NT2/D1 (cell line): ENCODE data around the gene RAB15.
A peak's percentile ranks its signal among the peaks of the same experiment; 100 is the strongest.

Experiments
- DNase-seq: peaks from one replicate; pipeline ENCODE4 v3.0.0-alpha.2; 2011; ENCODE audit warnings: low read depth, low spot score
- H3K27me3 ChIP-seq: 2 replicates; pipeline ENCODE4 v1.6.0; 2011; ENCODE audit warnings: mild to moderate bottlenecking; ENCODE audit not compliant: insufficient read length, insufficient read depth
- H3K36me3 ChIP-seq: 2 replicates; pipeline ENCODE4 v1.6.1; 2011; ENCODE audit warnings: mild to moderate bottlenecking, low read length, mixed read lengths; ENCODE audit not compliant: insufficient read depth, insufficient read length
- H3K4me1 ChIP-seq: 2 replicates; pipeline ENCODE4 v1.5.1; 2011; ENCODE audit not compliant: insufficient read depth, insufficient read length
- H3K4me3 ChIP-seq: 2 replicates; pipeline ENCODE4 v1.5.1; 2011; ENCODE audit warnings: low read depth; ENCODE audit not compliant: insufficient read length
- H3K9ac ChIP-seq: 2 replicates; pipeline ENCODE4 v1.6.0; 2011; ENCODE audit warnings: low read depth; ENCODE audit not compliant: insufficient read length
- H3K9me3 ChIP-seq: 2 replicates; pipeline ENCODE4 v1.5.1; 2011; ENCODE audit warnings: mild to moderate bottlenecking, low read length; ENCODE audit not compliant: insufficient read depth
- SUZ12 ChIP-seq: IDR thresholded peaks from 2 replicates; pipeline ENCODE4 v1.6.1; 2011; ENCODE audit not compliant: insufficient read length, insufficient read depth; ENCODE audit errors: extremely low read depth
- YY1 ChIP-seq: IDR thresholded peaks from 2 replicates; pipeline ENCODE4 v1.6.1; 2011; ENCODE audit not compliant: insufficient read length, insufficient read depth
- ZNF274 ChIP-seq: IDR thresholded peaks from 2 replicates; pipeline ENCODE4 v1.6.1; 2011; ENCODE audit warnings: mild to moderate bottlenecking, low read depth, low read length

Gene RAB15

DNA sequence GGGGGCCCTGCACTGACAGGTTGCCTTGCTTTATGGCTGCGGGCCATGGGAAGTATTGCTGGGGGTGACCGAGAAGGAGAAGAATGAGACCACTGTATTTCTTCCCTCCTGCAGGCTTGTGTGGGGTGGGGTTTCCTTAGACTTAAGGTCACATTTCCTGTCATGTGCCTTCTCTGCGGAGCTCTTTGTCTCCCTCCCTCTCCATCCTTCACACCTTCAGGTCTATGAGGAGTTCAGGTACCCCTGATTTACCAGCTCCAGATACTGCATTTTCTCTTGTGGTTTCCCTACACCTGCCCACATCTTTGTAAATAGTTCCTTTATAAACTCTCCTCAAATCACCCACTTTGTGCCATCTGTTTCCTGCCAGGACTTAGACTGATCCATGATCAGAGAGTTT, 18.2 kb upstream of the RAB15 start:
- Histone ChIP-seq H3K36me3 (peaks cover 5% of the 10 kb centered on the region), H3K4me3 (no peak overlapping the region), H3K27me3 (no peaks in the 10 kb centered on the region), H3K9ac (no peak overlapping the region), H3K4me1 (no peaks in the 10 kb centered on the region), H3K9me3 (no peaks in the 10 kb centered on the region)
- no peak for DNase-seq
- TF ChIP-seq SUZ12 = no peak
- TF ChIP-seq ZNF274 = no peak
- no peak for TF ChIP-seq YY1

DNA sequence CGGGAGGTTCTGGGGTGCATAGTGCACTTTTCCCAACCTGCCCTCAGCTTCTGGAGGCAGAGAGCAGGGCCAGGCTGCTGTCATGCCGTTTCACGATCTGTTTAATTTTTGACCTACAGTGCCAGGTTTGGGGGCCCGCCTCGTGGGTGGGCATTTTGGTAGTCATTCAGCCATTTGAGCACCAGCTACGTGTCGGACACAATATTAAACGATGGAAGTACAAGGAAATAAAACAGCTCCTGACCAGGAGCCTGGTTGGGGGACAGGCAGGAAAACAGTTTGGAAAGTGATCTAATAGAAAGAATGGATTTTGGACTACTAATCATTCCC, 15.3 kb upstream of the RAB15 start:
- no peak for TF ChIP-seq ZNF274
- no peak for TF ChIP-seq SUZ12
- TF ChIP-seq YY1 = no peak
- Histone ChIP-seq H3K36me3 (peaks cover 5% of the 10 kb centered on the region), H3K4me1 (no peaks in the 10 kb centered on the region), H3K4me3 (peak overlapping the region; percentile 91), H3K9ac (peak overlapping the region; percentile 95), H3K9me3 (no peaks in the 10 kb centered on the region), H3K27me3 (no peaks in the 10 kb centered on the region)
- DNase-seq = no peak

DNA sequence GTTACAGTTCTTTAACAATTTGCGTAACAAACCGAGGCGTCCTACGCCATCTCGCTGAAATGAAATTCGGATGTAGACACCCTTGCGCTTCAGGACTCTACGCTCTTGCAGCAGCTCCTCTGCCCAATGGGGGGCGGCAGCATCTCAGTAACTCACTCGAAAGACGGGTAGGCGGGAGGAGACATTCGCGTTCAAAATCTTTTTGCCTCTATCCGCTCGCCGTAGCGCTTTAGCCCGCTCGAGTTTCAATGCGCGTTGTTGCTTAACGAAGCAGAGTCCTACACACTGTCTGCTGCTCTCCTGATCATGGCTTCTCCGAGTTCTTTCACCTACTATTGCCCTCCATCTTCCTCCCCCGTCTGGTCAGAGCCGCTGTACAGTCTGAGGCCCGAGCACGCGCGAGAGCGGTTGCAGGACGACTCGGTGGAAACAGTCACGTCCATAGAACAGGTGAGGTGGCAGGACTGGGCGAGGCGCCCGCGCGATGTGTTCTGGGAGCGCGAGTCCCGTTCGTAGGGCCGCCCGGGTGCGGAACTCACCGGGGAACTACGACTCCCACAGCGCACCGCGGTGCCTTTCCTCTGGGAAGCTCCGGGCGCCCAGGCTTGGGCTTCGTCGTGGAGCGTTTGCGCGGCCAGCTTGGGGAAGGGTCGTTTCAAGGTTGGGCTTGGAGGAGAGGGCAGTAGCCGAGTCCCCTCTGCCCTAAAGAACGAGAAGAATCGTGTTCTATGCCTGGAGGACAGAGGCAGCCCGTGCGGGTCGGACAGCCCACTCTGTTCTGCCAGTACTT, 14.7 kb upstream of the RAB15 start, which contains the start of gene FNTB:
TSS of gene FNTB (plus strand) at position 248 of the 790 bp plus-strand sequence. CDS start at position 307, 59 bp downstream.
- H3K4me1 ChIP-seq = no peaks in the 10 kb centered on the region

DNA sequence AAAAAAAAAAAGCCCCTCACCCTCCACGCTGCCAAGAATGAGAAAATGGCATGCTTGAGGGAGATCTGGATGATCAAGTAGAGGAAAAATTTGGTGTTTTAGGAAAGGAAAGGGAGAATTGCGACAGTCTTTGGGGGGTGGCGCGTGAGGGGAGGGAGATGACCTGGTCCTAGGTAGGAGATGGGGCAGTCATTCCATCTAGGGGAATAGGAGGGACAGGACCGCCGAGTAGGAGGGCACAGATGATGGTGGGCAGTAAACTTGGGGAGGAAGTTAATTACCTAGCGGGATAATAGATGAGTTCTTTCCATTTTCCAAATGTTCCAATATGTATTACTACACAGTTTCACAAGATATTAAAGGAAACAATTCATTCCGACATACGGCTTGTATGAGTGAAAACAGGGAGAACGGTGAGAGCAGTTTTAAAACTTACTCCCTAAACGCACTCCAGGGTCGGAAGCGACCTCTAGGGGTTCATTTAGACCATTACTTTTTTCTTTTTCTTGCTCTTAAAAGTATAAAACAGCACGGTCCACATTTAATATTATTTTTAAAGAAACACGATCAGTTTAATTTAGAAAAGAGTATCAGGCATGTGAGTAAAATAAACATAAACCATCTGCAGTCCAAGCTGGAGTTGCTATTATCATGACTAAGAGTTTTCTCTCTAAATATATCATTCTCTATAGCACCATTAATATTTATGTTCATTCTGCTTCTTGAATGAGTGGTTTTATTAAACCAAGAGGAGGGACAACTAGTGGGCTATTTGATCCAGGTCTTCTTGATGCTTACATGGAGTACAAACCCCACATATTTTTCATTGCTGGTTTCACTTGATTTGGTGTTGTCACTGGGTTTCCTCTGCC, 11.5 kb upstream of the RAB15 start:
- Histone ChIP-seq H3K36me3 (no peaks in the 10 kb centered on the region), H3K4me1 (peaks cover 2% of the 10 kb centered on the region), H3K9ac (no peak overlapping the region), H3K9me3 (no peaks in the 10 kb centered on the region), H3K4me3 (no peak overlapping the region), H3K27me3 (no peaks in the 10 kb centered on the region)
- TF ChIP-seq ZNF274 (no peak), SUZ12 (no peak), YY1 (no peak)
- no peak for DNase-seq

More for the DNA sequence above, 14.7 kb upstream of the RAB15 start, which contains the start of gene FNTB:
- peak within 1 kb of the TSS; percentile 91 for H3K4me3 ChIP-seq
- DNase-seq = peak; percentile 87
- peak within 1 kb of the TSS; percentile 95 for H3K9ac ChIP-seq
- peaks cover 5% of the 10 kb centered on the region for H3K36me3 ChIP-seq
- H3K27me3 ChIP-seq = no peaks in the 10 kb centered on the region
- no peaks in the 10 kb centered on the region for H3K9me3 ChIP-seq
- TF ChIP-seq YY1 (no peak), SUZ12 (no peak), ZNF274 (no peak)

DNA sequence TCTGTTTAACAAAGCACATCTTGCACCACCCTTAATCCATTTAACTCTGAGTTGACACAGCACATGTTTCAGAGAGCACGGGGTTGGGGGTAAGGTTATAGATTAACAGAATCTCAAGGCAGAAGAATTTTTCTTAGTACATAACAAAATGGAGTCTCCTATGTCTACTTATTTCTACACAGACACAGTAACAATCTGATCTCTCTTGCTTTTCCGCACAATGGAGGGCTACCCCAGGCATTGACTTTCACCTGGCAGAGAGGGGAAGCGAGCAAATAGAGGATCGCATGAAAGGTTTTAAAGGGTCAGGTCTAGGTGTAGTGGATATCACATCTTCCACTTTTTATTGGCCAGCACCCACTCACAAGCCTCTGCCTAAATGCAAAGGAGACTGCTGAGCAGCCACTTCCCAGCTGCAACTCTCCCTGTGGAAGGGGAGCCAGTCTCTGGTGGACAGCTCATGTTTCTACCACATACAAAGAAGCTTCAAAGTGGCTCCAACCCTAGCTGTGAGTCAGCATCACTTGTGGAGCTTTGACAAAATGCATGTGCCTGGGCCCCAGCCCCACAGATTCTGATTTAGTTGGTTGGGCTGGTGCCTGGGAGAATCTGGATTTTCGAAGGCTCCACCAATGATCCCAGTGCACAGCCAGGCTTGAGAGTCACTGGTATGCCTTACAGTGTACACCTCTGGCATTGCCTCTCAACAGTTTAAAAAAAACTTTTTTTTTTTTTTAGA, 7.4 kb upstream of the RAB15 start:
- Histone ChIP-seq H3K27me3 (no peaks in the 10 kb centered on the region), H3K9me3 (no peaks in the 10 kb centered on the region), H3K9ac (no peak overlapping the region), H3K36me3 (no peaks in the 10 kb centered on the region), H3K4me1 (peaks cover 2% of the 10 kb centered on the region), H3K4me3 (no peak overlapping the region)
- DNase-seq = no peak
- TF ChIP-seq YY1 (no peak), ZNF274 (no peak), SUZ12 (no peak)

DNA sequence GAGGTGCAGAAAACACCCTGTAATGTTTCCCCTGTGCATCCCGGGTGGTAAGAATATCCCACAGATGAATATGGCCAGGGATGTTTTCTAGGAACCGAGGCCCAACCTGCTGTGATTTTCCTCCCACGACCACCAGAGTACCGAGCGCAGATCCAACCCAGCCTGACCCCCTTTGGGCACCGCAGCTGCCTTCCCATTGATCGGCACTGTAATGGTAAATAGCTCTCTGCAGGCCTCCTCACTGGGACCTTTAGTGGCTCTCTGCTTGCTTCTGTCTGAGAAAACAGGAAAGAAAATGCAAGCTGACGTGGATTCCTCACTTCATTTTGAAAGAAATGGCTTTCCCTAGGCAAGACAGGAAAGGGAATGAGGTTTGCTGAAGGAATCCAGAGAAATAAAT, 2.4 kb upstream of the RAB15 start:
- TF ChIP-seq YY1 (no peak), SUZ12 (no peak), ZNF274 (no peak)
- Histone ChIP-seq H3K27me3 (peaks cover 6% of the 10 kb centered on the region), H3K4me3 (no peak overlapping the region), H3K4me1 (peaks cover 5% of the 10 kb centered on the region), H3K9me3 (no peaks in the 10 kb centered on the region), H3K9ac (peak overlapping the region; percentile 56), H3K36me3 (no peaks in the 10 kb centered on the region)
- DNase-seq = peak; percentile 50
